HCT116 (cell line): Measurements from ENCODE around the gene PCARE. TPM values are rescaled to one million over a fixed set of nuclear protein-coding genes. Genes with fewer than 3 reads are reported as not detected.
A peak's percentile ranks its signal among the peaks of the same experiment; 100 is the strongest.

Source experiments
- ATAC-seq: fragments of 200-7000 bp; cut with Tn5 transposase; 2 replicates; pipeline ENCODE4 v1.9.1; 2020; ENCODE audit warnings: mild to moderate bottlenecking, moderate library complexity
- BruUV-seq: library from RNA; stranded (reverse); fragments of 400-500 nt; replicated peaks from 2 replicates; lab custom pipeline; 2021; lab: Mats Ljungman, UMichigan
- CTCF ChIA-PET: fragments of 300-600 bp; sonication (Branson Sonifier 250); formaldehyde crosslinking; loops from one replicate; lab custom pipeline; 2021; ENCODE audit warnings: antibody characterized with exemption; lab: Charles Lee
- POLR2A ChIA-PET: fragments of 300-600, 350-600 bp; sonication (Branson Sonifier 250); formaldehyde crosslinking; loops from one replicate; lab custom pipeline; 2021; ENCODE audit warnings: antibody characterized with exemption; lab: Charles Lee
- RAD21 ChIA-PET, 2 experiments: fragments of 300-600 bp; sonication (Branson Sonifier 250); formaldehyde crosslinking; loops; one replicate each; lab custom pipeline; 2023; ENCODE audit warnings: low total read pairs in 2 of 2; ENCODE audit not compliant: uncharacterized antibody in 2 of 2, unreplicated experiment in 2 of 2, low non-redundant PET in 1 of 2; lab: Charles Lee
- DNase-seq: peaks from one replicate; pipeline ENCODE4 v3.0.0-alpha.2; 2010; ENCODE audit warnings: low read depth, low spot score
- H2AFZ ChIP-seq: fragments of 200-600 bp; shearing (Covaris generic), sonication (generic); 2 replicates; pipeline ENCODE4 v1.6.1; 2017; ENCODE audit warnings: low read depth, mixed run types, mixed read lengths, antibody characterized with exemption, low read length; ENCODE audit not compliant: poor library complexity, severe bottlenecking
- H3K27ac ChIP-seq: 2 replicates; pipeline ENCODE4 v1.5.1; 2012; ENCODE audit warnings: low read depth, low read length
- H3K27me3 ChIP-seq: fragments of 200-600 bp; sonication (generic); 2 replicates; pipeline ENCODE4 v1.6.1; 2016; ENCODE audit warnings: mixed run types, low read length, mixed read lengths; ENCODE audit not compliant: insufficient read depth
- H3K36me3 ChIP-seq, 2 experiments: fragments of 200-500 bp in 1 of 2; fragments of 200-600 bp in 1 of 2; sonication (Bioruptor generic) in 1 of 2; sonication (generic) in 1 of 2; 2 replicates each; pipeline versions ENCODE4 v1.5.1 to v1.6.1; 2014 to 2016; ENCODE audit warnings: low read length in 2 of 2, inconsistent platforms in 1 of 2, mixed read lengths in 1 of 2, mixed run types in 1 of 2; ENCODE audit not compliant: insufficient read depth in 2 of 2, control insufficient read depth in 1 of 2
- H3K4me1 ChIP-seq, 2 experiments: fragments of 200-600 bp in 1 of 2; sonication (generic) in 1 of 2; 2 replicates each; pipeline versions ENCODE4 v1.5.1 to v1.6.1; 2012 to 2017; ENCODE audit warnings: low read length in 2 of 2, inconsistent platforms in 1 of 2, mild to moderate bottlenecking in 1 of 2, mixed read lengths in 1 of 2, mixed run types in 1 of 2, moderate library complexity in 1 of 2; ENCODE audit not compliant: insufficient read depth in 2 of 2, control insufficient read depth in 1 of 2
- H3K4me2 ChIP-seq: fragments of 200-600 bp; sonication (generic); 2 replicates; pipeline ENCODE4 v1.6.1; 2017; ENCODE audit warnings: mixed run types, low read length, mixed read lengths
- H3K4me3 ChIP-seq, 2 experiments: fragments of 200-600 bp in 1 of 2; sonication (generic) in 1 of 2; replicated peaks in 1 of 2; 2 replicates each; pipeline ENCODE4 v1.5.1; 2011 to 2016; ENCODE audit warnings: low read length in 2 of 2, control low read depth in 1 of 2, low read depth in 1 of 2, mild to moderate bottlenecking in 1 of 2, mixed read lengths in 1 of 2, mixed run types in 1 of 2
- H3K79me2 ChIP-seq: fragments of 200-600 bp; sonication (generic); 2 replicates; pipeline ENCODE4 v1.6.1; 2017; ENCODE audit warnings: mild to moderate bottlenecking, mixed run types, low read length, moderate library complexity, mixed read lengths; ENCODE audit not compliant: insufficient read depth
- H3K9ac ChIP-seq: fragments of 200-600 bp; sonication (generic); 2 replicates; pipeline ENCODE4 v1.6.1; 2016; ENCODE audit warnings: low read length, mixed read lengths
- H3K9me2 ChIP-seq: fragments of 200-600 bp; sonication (generic), shearing (Covaris generic); 2 replicates; pipeline ENCODE4 v1.6.1; 2017; ENCODE audit warnings: mixed run types, mild to moderate bottlenecking, moderate library complexity; ENCODE audit not compliant: insufficient read depth
- H3K9me3 ChIP-seq, 2 experiments: fragments of 200-500 bp in 1 of 2; fragments of 200-600 bp in 1 of 2; sonication (Bioruptor generic) in 1 of 2; sonication (generic) in 1 of 2; 2 replicates each; pipeline ENCODE4 v1.6.1; 2014 to 2017; ENCODE audit warnings: low read length in 2 of 2, mixed read lengths in 2 of 2, inconsistent platforms in 1 of 2, low read depth in 1 of 2, mild to moderate bottlenecking in 1 of 2, mixed run types in 1 of 2, moderate library complexity in 1 of 2; ENCODE audit not compliant: control insufficient read depth in 1 of 2, insufficient read depth in 1 of 2
- H4K20me1 ChIP-seq: fragments of 200-600 bp; sonication (generic), shearing (Covaris generic); 2 replicates; pipeline ENCODE4 v1.6.1; 2017; ENCODE audit warnings: mixed run types, mild to moderate bottlenecking, moderate library complexity; ENCODE audit not compliant: insufficient read depth
- ATF3 ChIP-seq: IDR thresholded peaks from 2 replicates; pipeline ENCODE4 v1.6.1; 2012
- CBX3 ChIP-seq: IDR thresholded peaks from 2 replicates; pipeline ENCODE4 v1.6.1; 2012; ENCODE audit warnings: low read depth
- CEBPB ChIP-seq: IDR thresholded peaks from 2 replicates; pipeline ENCODE4 v1.6.1; 2012; ENCODE audit warnings: low read depth
- EGR1 ChIP-seq: IDR thresholded peaks from 2 replicates; pipeline ENCODE4 v1.6.1; 2012; ENCODE audit warnings: low read depth
- EZH2 ChIP-seq: fragments of 200-600 bp; sonication (generic); IDR thresholded peaks from 2 replicates; pipeline ENCODE4 v1.6.1; 2017; ENCODE audit warnings: antibody characterized with exemption, mixed run types
- FOSL1 ChIP-seq: IDR thresholded peaks from 2 replicates; pipeline ENCODE4 v1.6.1; 2012; ENCODE audit warnings: low read depth
- JUND ChIP-seq: IDR thresholded peaks from 2 replicates; pipeline ENCODE4 v1.6.1; 2012
- POLR2A ChIP-seq: IDR thresholded peaks from 2 replicates; pipeline ENCODE4 v1.7.0; 2011; ENCODE audit warnings: borderline replicate concordance; ENCODE audit not compliant: insufficient read depth, insufficient read length; ENCODE audit errors: extremely low read depth
- POLR2AphosphoS5 ChIP-seq: IDR thresholded peaks from 2 replicates; pipeline ENCODE4 v1.6.1; 2011; ENCODE audit warnings: mild to moderate bottlenecking, low read depth, low read length, moderate library complexity
- RAD21 ChIP-seq: IDR thresholded peaks from 2 replicates; pipeline ENCODE4 v1.6.1; 2012; ENCODE audit warnings: low read depth, mild to moderate bottlenecking
- SIN3A ChIP-seq: IDR thresholded peaks from 2 replicates; pipeline ENCODE4 v1.6.1; 2012; ENCODE audit warnings: low read depth
- SRF ChIP-seq: IDR thresholded peaks from 2 replicates; pipeline ENCODE4 v1.6.1; 2012; ENCODE audit warnings: low read depth
- TCF7L2 ChIP-seq: IDR thresholded peaks from 2 replicates; pipeline ENCODE4 v1.7.0; 2011; ENCODE audit warnings: borderline replicate concordance, inconsistent platforms; ENCODE audit not compliant: insufficient read depth, insufficient read length; ENCODE audit errors: extremely low read depth
- YY1 ChIP-seq: IDR thresholded peaks from 2 replicates; pipeline ENCODE4 v1.6.1; 2011; ENCODE audit warnings: low read length, low read depth, moderate library complexity, mild to moderate bottlenecking; ENCODE audit not compliant: insufficient replicate concordance; ENCODE audit errors: extremely low read depth
- ZBTB33 ChIP-seq: IDR thresholded peaks from 2 replicates; pipeline ENCODE4 v1.6.1; 2011; ENCODE audit warnings: mild to moderate bottlenecking, low read length, moderate library complexity; ENCODE audit not compliant: insufficient replicate concordance; ENCODE audit errors: extremely low read depth
- ZFX ChIP-seq: fragments of 450-650 bp; IDR thresholded peaks from 2 replicates; pipeline ENCODE4 v1.6.1; 2017
- ZNF274 ChIP-seq: fragments of 200-500 bp; sonication (Bioruptor generic); IDR thresholded peaks from 2 replicates; pipeline ENCODE4 v1.6.1; 2014; ENCODE audit warnings: mild to moderate bottlenecking, low read depth, low read length, inconsistent platforms
- intact Hi-C: fragments of 100-400 bp; cut with micrococcal nuclease; formaldehyde crosslinking; loops from 2 replicates; pipeline ENCODE4 v1.10.0; 2022
- total RNA-seq: library from RNA; stranded (reverse); gene quantifications from one replicate; pipeline ENCODE4 v1.2.1, GENCODE V29; 2021; ENCODE audit not compliant: unreplicated experiment
- TF ChIP-seq, protein P1 (sequence below): IDR thresholded peaks from 2 replicates; pipeline ENCODE4 v1.6.1; 2012; ENCODE audit warnings: low read depth
- TF ChIP-seq, protein P2 (sequence below): IDR thresholded peaks from 2 replicates; pipeline ENCODE4 v1.6.1; 2012
- TF ChIP-seq, protein P3 (sequence below), 3 experiments: fragments of 200-600 bp in 1 of 3; sonication (generic) in 1 of 3; IDR thresholded peaks in 2 of 3; conservative IDR thresholded peaks in 1 of 3; 2 replicates each; pipeline ENCODE4 v1.5.1; 2012 to 2017; ENCODE audit warnings: low read depth in 2 of 3, low read length in 2 of 3, antibody characterized with exemption in 1 of 3, borderline replicate concordance in 1 of 3, control low read depth in 1 of 3, mild to moderate bottlenecking in 1 of 3, mixed read lengths in 1 of 3, mixed run types in 1 of 3, moderate library complexity in 1 of 3; ENCODE audit not compliant: insufficient read depth in 1 of 3

PCARE gene
- total RNA-seq, 1 experiment from 2014 or later: not detected

GRCh38 chr2:29053223-29053622, 21.1 kb downstream of the PCARE start:
- DNase-seq: peak; percentile 6
- RAD21 ChIA-PET: no interaction called here
- BruUV-seq: no TSS peak
- peaks cover 5 to 11% of the 10 kb centered on the region in 2 experiments; a peak in 3 of 4 replicates for H3K4me1 ChIP-seq
- H4K20me1 ChIP-seq: no peaks in the 10 kb centered on the region
- H3K9me2 ChIP-seq: no peaks in the 10 kb centered on the region
- H3K36me3 ChIP-seq: no peaks in the 10 kb centered on the region
- no peaks in the 10 kb centered on the region for H3K9me3 ChIP-seq
- no peak overlapping the region for H3K4me3 ChIP-seq
- TF ChIP-seq, protein P1, sequence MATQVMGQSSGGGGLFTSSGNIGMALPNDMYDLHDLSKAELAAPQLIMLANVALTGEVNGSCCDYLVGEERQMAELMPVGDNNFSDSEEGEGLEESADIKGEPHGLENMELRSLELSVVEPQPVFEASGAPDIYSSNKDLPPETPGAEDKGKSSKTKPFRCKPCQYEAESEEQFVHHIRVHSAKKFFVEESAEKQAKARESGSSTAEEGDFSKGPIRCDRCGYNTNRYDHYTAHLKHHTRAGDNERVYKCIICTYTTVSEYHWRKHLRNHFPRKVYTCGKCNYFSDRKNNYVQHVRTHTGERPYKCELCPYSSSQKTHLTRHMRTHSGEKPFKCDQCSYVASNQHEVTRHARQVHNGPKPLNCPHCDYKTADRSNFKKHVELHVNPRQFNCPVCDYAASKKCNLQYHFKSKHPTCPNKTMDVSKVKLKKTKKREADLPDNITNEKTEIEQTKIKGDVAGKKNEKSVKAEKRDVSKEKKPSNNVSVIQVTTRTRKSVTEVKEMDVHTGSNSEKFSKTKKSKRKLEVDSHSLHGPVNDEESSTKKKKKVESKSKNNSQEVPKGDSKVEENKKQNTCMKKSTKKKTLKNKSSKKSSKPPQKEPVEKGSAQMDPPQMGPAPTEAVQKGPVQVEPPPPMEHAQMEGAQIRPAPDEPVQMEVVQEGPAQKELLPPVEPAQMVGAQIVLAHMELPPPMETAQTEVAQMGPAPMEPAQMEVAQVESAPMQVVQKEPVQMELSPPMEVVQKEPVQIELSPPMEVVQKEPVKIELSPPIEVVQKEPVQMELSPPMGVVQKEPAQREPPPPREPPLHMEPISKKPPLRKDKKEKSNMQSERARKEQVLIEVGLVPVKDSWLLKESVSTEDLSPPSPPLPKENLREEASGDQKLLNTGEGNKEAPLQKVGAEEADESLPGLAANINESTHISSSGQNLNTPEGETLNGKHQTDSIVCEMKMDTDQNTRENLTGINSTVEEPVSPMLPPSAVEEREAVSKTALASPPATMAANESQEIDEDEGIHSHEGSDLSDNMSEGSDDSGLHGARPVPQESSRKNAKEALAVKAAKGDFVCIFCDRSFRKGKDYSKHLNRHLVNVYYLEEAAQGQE: no peak
- TF ChIP-seq FOSL1 (no peak), EGR1 (no peak), ZFX (no peak), ZBTB33 (no peak), TCF7L2 (no peak), RAD21 (no peak), POLR2AphosphoS5 (no peak), CBX3 (no peak), EZH2 (no peak), POLR2A (no peak), YY1 (no peak), JUND (no peak), ZNF274 (no peak), CEBPB (no peak), SRF (no peak), SIN3A (no peak), ATF3 (no peak)
- TF ChIP-seq, protein P2, sequence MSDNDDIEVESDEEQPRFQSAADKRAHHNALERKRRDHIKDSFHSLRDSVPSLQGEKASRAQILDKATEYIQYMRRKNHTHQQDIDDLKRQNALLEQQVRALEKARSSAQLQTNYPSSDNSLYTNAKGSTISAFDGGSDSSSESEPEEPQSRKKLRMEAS: no peak
- TF ChIP-seq, protein P3, sequence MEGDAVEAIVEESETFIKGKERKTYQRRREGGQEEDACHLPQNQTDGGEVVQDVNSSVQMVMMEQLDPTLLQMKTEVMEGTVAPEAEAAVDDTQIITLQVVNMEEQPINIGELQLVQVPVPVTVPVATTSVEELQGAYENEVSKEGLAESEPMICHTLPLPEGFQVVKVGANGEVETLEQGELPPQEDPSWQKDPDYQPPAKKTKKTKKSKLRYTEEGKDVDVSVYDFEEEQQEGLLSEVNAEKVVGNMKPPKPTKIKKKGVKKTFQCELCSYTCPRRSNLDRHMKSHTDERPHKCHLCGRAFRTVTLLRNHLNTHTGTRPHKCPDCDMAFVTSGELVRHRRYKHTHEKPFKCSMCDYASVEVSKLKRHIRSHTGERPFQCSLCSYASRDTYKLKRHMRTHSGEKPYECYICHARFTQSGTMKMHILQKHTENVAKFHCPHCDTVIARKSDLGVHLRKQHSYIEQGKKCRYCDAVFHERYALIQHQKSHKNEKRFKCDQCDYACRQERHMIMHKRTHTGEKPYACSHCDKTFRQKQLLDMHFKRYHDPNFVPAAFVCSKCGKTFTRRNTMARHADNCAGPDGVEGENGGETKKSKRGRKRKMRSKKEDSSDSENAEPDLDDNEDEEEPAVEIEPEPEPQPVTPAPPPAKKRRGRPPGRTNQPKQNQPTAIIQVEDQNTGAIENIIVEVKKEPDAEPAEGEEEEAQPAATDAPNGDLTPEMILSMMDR (IDR thresholded peaks at IDR 0.05 in 2 of 3, conservative IDR thresholded peaks at IDR 0.05 in 1 of 3; ENCODE audit: borderline replicate concordance in 1 of 3, insufficient read depth in 1 of 3, low read depth in 2 of 3, low read length in 2 of 3): no peak
- TF ChIP-seq, all 23 proteins: peak for 0
- ChIA-PET CTCF (no interaction called here), POLR2A (no interaction called here)
- Histone ChIP-seq H2AFZ (peak overlapping the region; percentile 90), H3K27ac (no peak overlapping the region), H3K9ac (0 out of 2 replicates have a peak overlapping the region, but pooled peaks have one; percentile 5), H3K4me2 (peak overlapping the region; percentile 40), H3K27me3 (no peaks in the 10 kb centered on the region), H3K79me2 (no peaks in the 10 kb centered on the region)
- intact Hi-C loops: no loop called here
- ATAC-seq: peak; percentile 80
